HG03103 (cell line): ENCODE results near the gene LRWD1.
"Not testable (repeated sequence)": the region's sequence is repeated elsewhere in the genome, so short reads cannot be mapped to it uniquely, and the experiment has no call there.

Experiments
- ATAC-seq: cut with Tn5 transposase; IDR thresholded peaks from one replicate; pipeline ENCODE4 v1.9.1; 2021; ENCODE audit warnings: low read depth; ENCODE audit not compliant: unreplicated experiment

Gene LRWD1

DNA sequence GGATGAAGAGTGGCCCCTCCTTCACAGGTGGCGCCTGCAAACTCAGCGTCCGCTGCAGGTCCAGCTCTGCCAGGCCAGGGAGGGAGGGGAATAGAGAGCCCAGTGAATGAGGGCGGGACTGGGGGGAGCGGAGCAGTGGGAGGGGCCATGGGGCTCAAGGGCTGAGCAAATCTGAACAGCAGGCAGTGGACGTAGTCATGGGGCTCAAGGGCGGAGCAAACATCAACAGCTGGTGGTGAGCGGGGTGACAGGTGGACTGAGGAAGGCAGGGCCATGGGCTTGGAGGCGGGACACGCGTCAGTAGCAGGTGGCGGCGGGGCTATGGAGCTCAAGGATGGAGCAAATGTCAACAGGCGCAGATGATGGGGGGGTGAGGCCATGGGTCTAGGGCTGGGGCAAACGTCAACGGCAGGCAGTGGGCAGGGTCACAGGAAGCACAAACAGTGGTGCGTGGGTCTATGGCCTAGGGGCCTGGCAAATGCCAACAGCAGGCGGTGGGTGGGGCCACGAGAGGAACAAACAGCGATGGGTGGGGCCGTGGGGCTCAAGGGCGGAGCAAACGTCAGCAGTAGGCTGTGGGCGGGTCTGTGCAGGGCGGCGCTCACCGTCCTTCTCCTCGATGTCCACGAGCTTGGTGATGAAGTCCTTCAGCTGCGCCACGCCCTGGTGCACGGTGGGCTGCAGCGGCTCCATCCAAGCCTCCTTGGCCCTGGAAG, 28.6 kb downstream of the LRWD1 start:
- ATAC-seq, result peak; percentile 30

DNA sequence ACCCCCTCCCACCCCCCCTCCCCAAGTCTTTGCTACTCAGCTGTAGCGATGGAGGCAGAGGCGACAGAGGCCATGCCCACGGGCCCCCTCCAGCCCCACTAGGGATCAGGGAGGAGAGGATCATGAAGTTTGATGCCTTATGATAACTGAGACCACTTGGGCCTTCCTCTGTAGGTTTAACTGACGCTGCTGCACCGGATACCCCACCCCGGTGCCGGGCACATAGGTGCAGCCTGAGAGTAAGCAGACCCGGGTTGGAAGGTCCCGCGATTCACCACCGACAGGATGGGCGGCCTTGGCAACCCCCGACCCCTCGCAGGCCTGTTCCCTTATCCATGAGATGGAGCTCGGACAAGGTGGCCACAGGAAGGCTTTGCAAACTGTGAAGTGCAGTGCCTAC, 29.2 kb downstream of the LRWD1 start:
- ATAC-seq, result not testable (repeated sequence)

DNA sequence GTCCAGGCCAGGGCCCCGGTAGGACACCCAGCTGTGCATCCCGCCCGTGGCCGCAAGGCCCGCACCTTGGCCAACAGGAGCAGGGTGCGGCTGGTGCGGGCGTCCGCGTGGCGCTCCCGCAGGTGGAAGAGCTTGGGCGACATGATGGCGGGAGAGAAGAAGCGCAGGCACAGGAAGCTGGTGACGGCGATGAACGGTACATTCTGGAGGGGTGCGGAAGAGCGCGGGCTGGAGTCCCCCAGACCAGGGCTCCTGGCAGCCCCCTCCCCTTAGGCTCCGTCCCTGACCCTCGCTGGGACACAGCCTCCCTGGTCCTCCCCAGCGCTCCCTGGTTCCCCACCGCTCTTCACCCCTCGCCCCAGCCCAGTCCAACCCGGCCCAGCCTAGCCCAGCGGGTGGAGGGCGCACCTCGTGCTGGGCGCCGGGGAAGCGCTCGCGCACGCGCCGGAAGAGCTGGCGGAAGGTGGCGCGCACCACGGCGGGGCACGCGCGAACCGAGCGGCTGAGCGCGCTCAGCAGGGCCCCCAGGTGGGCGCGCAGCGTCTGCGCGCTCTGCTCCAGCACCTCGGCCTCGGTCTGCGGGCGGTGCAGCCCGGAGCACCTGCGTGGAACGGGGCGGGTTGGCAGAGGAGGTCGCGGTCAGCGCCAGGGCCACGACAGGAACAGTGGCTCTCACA, 29.8 kb downstream of the LRWD1 start:
- ATAC-seq, result peak; percentile 66

DNA sequence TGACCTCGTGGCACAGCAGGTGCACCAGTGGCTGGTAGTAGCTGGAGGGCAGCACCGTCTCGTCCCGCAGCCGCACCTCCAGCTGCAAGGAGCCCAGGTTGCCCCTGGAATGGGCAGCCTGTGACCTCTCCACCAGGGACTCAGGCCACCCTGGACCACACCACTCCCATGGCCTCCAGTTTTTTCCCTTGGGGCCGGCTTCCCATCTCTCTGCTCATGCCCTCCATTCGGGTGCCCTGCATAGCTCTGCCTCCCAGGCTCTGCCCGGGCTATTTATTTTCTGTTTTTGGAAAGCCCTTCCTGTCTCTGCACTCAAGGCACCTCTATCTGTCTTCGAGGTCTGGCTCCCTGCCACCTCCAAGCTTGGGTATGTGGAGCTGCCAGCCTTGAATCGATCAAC, 32.1 kb downstream of the LRWD1 start:
- ATAC-seq, result not testable (repeated sequence)

DNA sequence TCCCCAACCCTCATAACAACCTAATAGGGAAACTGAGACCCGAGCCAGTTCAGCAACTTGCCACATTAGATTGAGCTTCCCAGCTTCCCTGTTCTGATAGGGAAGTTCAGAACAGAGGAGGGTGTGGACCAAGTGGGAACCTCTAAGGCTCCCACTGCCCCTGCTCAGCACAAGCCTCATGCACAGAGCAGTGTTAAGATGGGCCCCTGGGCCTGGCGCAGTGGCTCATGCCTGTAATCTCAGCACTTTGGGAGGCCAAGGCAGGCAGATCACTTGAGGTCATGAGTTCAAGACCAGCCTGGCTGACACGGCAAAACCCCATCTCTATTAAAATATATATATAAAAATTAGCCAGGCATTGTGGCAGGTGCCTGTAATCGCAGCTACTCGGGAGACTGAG, 32.5 kb downstream of the LRWD1 start:
- ATAC-seq, result not testable (repeated sequence)

DNA sequence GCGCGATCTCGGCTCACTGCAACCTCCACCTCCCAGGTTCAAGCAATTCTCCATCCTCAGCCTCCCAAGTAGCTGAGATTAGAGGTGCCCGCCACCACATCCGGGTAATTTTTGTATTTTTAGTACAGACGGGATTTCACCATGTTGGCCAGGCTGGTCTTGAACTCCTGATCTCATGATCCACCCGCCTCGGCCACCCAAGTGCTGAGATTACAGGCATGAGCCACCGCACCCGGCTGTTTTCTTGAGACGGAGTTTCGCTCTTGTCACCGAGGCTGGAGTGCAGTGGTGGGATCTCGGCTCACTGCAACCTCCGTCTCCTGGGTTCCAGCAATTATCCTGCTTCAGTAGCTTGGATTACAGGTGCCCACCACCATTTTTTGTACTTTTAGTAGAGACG, 33.5 kb downstream of the LRWD1 start:
- not testable (repeated sequence) for ATAC-seq

DNA sequence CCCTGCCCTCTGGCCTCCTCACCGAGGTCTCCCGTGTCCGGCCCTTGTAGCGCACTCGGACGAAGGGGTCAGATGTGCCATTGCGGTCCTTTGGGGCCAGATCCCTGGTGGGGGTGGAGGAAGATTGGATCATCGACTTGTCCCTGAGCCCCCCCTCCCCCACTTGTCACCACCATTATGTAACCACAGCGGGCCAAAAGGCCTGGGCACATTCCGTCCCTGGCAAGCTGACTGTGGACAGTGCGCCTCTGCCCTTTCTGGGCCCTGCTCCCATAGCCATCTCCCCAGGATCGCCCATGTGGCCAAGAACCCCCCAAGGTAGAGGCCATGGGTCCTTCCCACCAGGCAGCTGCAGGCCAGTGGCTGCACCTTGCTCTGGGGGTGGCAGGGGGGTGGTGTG, 38.4 kb downstream of the LRWD1 start:
- ATAC-seq, result not testable (repeated sequence)

DNA sequence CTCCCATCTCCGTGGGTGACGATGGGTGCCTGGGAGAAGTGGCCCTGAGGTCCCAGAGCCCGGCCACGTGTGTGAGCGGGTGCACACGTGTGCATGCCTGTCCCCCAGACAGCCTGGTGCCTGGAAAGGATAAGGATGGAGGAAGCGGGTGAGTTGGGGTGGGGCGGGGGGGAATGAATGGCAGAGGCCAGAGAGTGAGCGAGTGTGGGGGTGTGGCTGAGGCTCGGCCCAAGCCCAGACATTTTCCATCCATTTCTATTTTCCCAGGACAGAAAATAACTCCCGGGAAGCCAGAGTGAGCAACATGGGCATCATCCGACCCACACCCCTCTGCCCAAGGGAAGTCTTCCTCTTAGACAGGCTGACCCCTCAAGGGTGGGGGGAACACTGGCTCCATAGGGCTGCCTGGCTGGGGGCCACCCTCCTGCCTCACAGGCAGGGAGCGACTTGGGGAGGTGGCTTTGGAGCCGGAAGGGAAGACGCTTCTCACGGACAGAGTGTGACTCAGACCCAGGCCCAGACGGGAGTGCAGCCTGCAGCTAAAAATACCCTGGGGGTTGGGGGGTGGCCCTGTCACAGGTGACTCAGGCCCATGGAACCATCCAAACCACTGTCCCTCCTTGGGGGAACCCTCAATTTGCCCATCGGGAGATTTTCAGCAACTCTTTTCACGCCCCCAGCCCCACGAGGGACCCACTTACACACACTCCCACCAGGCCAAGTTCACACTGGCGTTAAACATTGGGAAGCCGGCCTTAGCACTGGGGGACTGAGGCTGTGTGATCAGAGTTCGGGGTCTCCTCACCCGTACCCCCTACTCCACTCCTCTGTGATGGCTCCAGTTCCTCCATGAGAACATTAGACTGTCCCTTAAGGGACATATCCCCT, 40.8 kb downstream of the LRWD1 start:
- ATAC-seq, result not testable (repeated sequence)

DNA sequence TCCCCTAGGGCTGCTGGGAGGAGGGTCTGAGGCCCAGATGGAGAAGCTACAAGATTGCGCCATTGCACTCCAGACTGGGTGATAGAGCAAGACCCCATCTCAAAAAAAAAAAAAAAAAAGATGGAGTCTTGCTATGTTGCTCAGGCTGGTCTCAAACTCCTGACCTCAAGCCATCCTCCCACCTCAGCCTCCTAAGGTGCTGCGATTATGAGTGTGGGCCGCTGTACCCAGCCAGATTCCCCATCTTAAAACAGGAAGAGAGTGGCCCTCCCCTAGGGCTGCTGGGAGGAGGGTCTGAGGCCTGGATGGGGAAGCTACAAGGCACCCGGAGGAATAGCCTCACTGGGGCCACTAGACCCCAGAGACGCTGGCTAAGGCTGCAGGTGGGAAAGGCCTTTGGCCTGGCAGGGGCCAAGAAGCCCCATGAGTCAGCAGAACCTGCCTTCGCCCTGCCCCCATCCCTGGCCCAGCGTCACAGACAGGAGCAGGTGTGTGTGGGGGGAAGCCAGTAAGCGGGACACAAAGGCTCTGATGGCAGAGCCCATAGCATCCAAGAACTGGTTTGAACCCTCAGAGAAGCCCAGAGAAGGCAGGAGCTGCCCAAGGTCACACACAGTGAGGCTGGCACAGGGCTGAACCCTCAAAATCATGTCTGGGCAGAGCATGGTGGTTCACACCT, 42.8 kb downstream of the LRWD1 start:
- ATAC-seq, result not testable (repeated sequence)

DNA sequence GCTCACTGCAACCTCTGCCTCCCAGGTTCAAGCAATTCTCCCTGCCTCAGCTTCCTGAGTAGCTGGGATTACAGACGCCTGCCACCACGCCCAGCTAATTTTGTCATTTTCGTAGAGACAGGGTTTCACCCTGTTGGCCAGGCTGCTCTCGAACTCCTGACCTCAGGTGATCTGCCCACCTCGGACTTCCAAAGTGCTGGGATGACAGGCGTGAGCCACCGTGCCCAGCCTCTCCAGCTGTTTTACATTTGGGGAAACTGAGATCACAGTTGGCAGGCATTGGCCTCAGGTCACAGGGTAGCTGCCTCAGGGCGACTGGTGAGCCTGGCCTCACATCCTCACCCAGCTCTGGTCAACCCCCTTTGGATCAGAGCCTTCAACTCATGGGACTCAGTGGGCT, 45.8 kb downstream of the LRWD1 start:
- not testable (repeated sequence) for ATAC-seq

DNA sequence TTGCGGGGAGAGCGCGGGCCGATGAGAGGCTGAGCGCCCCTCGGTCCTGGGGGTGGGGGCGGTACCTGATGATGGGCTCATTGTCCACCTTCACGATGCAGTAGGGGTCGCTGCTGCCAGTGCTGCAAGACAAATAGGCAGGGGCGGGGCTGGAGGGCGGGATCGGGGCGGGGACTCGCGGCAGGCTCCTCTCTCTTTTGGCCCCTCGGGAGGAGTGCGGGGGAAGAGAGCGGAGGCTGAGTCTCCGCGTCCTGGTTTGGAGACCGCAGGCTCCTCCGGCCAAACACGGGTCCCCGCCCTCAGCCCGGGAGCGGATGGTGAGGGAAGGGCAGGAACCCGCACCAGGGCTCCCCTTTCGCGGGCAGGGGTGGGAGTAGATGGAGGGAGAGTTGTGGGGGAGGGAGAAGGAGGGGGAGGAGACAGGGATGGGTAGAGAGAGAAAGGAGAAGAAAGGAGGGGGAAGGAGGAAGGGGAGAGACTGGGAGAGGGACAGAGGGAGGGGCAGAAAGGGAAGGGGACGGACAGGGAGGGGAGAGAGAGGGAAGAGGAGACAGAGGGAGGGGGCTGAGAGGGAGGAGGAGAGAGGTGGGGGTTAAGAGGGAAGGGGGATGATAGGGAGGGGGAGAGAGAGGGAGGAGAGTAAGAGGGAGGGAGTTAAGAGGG, 47.2 kb downstream of the LRWD1 start:
- ATAC-seq, result peak; percentile 43

DNA sequence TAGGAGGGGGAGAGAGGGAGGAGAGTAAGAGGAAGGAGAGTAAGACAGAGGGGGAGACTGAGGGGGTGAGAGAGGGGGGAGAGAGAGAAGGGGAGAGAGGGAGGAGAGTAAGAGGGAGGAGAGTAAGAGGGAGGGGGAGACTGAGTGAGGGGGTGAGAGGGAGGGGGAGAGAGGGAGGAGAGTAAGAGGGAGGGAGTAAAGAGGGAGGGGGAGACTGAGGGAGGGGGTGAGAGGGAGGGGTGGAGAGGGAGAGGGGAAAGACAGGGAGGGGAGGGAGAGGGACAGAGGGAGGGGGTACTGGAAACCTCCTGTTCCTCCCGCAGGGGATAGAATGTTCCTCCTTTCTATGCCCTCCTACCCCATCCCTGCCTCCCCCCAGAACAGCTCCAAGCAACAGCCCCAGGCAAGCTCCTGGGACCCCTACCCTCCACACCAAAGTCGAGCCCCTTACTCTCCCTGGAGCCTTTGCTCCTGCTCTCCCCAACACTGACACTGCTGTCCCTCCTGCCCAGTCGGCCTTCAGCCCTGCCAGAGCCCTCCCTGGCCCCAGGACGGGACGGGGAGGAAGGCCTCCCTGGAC, 47.9 kb downstream of the LRWD1 start:
- ATAC-seq, result not testable (repeated sequence)

DNA sequence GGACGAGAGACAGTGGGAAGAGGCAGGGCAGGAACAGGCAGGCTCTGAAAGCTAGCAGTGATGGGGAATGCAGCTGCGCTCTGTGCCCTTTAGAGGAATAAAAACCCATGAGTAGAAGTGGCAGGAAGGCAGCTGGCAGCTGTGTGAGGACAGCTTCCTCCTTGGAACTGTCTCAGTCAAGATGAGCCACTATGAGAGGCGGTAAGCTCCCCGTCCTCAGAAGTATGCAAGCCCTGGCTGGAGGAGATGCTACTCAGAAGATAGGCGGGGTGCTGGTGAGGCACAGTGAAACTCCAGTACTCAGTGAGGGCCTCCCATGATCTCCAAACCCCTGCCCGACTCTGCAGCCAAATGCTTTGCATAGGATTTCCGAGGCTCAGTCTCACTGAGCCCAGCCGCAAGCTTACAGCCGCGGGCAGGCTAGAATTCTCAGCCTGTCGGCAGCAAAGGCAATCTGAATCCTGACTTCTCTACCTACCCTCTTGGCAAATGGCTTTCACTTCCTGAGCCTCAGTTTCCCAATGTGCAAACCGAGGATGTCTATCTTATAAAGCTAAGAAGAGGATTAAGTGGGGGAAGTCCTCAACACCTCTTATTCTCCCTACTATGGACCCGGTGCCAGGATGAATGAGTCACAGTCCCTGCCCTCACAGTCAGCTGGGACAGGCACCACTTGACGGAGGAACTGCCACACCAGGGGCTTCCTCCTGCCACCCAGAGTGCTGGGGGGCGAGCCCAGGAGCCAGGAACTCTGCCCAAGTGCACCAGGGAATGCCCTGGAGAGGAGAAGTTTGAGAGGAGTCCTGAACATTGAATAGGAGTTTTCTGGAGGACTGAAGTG, 50.3 kb downstream of the LRWD1 start:
- ATAC-seq, result peak; percentile 54

DNA sequence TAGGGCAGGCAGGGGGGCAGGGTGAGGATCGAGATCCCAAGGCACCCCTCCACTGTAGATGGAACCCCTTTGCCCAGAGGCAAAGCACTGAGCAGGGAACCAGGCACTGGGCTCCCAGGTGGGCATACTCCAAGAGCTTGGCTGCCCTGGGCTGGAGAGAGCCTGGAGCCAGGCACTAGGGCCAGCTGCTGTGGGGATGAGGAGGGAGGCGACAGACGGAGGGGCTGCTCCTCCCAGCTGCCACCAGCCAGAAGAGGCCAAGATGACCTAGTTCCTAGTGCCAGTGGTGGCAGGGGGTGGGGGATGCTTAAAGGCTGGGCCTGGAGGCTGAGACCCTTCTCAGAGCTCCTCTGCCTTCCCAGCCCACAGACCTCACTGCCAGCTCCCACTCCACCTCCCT, 51.1 kb downstream of the LRWD1 start:
- not testable (repeated sequence) for ATAC-seq

DNA sequence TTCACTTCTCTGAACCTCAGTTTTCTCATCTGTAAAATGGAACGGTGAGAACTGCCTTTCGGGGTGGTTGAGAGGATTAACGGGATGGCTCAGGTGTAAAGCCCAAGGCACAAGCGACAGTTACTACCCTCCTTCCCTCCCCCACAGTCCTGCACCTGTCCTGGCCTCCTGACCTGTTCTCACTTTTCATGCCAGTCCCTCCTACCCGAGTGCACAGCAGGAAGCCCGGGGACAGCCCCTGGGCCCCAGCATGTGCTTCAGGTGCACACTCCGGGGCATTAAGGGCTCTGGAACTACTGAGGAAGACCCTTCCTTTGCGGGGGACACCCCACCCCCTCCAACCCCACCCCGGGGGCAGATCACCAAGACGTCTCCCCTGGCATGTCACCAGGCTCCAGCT, 52.2 kb downstream of the LRWD1 start:
- not testable (repeated sequence) for ATAC-seq

DNA sequence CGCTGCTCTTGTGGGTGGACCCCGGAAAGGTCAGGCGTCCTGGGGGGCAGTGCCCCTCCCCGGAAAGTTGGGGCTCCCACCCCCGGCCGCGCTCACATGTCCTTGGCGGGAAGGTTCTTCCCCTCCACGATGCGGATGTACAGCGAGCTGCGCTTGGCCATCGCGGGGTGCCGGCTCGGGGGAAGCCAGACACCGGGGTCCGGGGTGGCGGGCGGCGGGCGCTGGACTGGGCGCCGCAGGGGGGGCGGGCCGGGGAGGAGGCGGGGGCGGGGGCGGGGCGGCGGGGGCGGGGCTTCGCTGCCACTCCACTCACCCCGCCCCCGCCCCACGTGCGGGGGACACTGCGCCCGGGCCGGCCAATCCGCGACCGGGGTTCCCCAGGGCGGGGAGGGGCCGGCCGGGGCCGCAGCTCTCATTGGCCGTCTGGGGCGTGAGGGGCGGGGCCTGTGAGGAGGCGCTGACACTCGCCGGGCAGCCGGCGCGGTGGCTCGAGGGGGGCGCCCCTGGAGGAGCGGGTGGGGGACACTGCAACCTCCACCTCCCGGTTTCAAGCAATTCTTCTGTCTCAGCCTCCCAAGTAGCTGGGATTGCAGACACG, 52.9 kb downstream of the LRWD1 start, which contains the start of gene RASA4B:
TSS of gene RASA4B (minus strand) at position 228 of the 598 bp plus-strand sequence. CDS start at position 161, 67 bp downstream.
- ATAC-seq, result peak; percentile 80

DNA sequence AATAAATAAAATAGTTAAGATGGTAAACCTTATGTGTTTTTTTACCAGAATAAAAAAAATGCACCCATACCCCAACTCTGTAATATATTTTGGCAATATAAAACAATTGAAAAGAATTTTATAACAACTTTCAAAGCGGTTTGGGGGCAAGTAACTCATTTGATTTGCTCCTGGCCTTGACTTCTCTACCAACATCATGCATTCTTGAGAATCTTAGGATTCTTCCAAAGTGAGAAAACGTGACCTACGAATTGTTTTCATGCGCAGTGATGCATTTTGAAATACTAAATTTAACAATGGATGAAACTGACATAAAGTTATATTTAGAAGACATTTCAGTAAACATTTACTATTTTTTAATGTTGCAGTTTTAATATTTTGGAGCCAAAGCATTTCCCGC, 56.0 kb downstream of the LRWD1 start:
- ATAC-seq, result not testable (repeated sequence)
